H1 (cell line): ENCODE measurements around the gene GRM8. TPM values are rescaled to one million over a fixed set of nuclear protein-coding genes. Genes with fewer than 3 reads are reported as not detected.

ENCODE experiments used
- CHD1 ChIP-seq: IDR thresholded peaks from 2 replicates; pipeline ENCODE4 v1.6.1; 2012; ENCODE audit warnings: low read depth, low read length, improper control_type of control experiment
- polyA plus RNA-seq, 7 experiments: library from polyadenylated mRNA; depleted of rRNA in 3 of 7; stranded (reverse) in 5 of 7; unstranded in 2 of 7; fragments of >200 nt in 5 of 7; fragments of 200-250 nt in 2 of 7; gene quantifications; 1 replicate in 5 of 7; 2 replicates in 1 of 7; 4 replicates in 1 of 7; pipeline versions ENCODE4 v1.2.1 to v1.2.3, GENCODE V29; 2011 to 2013; ENCODE audit warnings: missing spikeins in 2 of 7, mixed read lengths in 2 of 7
- total RNA-seq: library from RNA; stranded (reverse); fragmentation: NEBNext Ultra II Directional; extraction: Animal tissue kit (Norgen Biotek cat#: 25700); gene quantifications from 2 replicates; pipeline ENCODE4 v1.2.1, GENCODE V29; 2021
- TF ChIP-seq, protein P1 (sequence below): IDR thresholded peaks from 2 replicates; pipeline ENCODE4 v1.6.1; 2012; ENCODE audit warnings: low read length, inconsistent platforms

The GRM8 gene
- total and polyA plus RNA-seq, 2 of the 8 experiments (the other 6 are each of a cell fraction or from before 2014, with no cell fraction given): 2.6 to 2.8 TPM

DNA sequence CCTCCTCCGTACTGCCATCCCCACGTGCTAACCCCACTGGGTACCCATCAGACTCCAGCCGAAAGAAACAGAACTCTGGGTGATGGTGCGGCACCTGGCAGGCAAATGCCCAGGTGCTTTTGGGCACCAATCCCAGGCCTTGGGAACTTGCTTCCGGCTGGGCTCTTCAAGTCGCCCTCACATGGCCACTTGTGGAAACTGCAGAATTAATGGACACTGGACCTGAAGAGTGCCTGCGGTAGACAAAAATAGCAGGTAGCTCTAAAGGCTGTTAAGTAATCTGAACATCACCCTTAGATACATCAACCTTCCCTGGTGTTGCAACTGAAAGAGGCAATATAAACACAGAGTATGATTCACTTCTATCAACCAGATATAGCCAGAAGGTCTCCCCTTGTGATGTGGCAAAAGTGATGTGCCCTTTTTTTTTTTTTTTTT lies 644.4 kb downstream of the GRM8 start (continued):
- TF ChIP-seq, protein P1, sequence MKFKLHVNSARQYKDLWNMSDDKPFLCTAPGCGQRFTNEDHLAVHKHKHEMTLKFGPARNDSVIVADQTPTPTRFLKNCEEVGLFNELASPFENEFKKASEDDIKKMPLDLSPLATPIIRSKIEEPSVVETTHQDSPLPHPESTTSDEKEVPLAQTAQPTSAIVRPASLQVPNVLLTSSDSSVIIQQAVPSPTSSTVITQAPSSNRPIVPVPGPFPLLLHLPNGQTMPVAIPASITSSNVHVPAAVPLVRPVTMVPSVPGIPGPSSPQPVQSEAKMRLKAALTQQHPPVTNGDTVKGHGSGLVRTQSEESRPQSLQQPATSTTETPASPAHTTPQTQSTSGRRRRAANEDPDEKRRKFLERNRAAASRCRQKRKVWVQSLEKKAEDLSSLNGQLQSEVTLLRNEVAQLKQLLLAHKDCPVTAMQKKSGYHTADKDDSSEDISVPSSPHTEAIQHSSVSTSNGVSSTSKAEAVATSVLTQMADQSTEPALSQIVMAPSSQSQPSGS: no peak
- no peak for TF ChIP-seq CHD1
